ENCODE measurements around the gene AP1G2. TPM values are rescaled to one million over a fixed set of nuclear protein-coding genes. Genes with fewer than 3 reads are reported as not detected.

AP1G2 gene
- total RNA-seq, 1 experiment from 2014 or later, result 69.7 TPM

GRCh38 chr14:23614395-23614828 is 46.8 kb upstream of the AP1G2 start:
- no peaks in the 10 kb centered on the region for H4K20me1 ChIP-seq (ENCODE audit: low read length)
- no peaks in the 10 kb centered on the region for H3K9me2 ChIP-seq (replicated peaks; ENCODE audit: low read length)
- peaks cover 7% of the 10 kb centered on the region for H3K4me1 ChIP-seq (ENCODE audit: insufficient read depth, low read length)
- no TSS peak for BruUV-seq (replicated peaks)
- H3K4me3 ChIP-seq (ENCODE audit: low read length), result no peak overlapping the region
- H3K4me2 ChIP-seq (ENCODE audit: low read length), result no peak overlapping the region
- CTCF ChIA-PET, result no interaction called here
- H3F3A ChIP-seq (ENCODE audit: low read length, unreplicated experiment), result no peaks in the 10 kb centered on the region
- ATAC-seq, result no peak
- H3K9ac ChIP-seq (ENCODE audit: low read length), result no peak overlapping the region
- H3K36me3 ChIP-seq (ENCODE audit: low read depth, low read length), result no peaks in the 10 kb centered on the region
- intact Hi-C loops (cut with micrococcal nuclease), result no loop called here
- no peak for DNase-seq
- H2AFZ ChIP-seq (ENCODE audit: low read length), result no peak overlapping the region
- peaks cover 25% of the 10 kb centered on the region for H3K27me3 ChIP-seq (ENCODE audit: low read length)
- POLR2A ChIA-PET (ENCODE audit: unreplicated experiment), result no interaction called here
- no peak for TF ChIP-seq CTCF (conservative IDR thresholded peaks at IDR 0.05; ENCODE audit: low read depth, low read length)
- TF ChIP-seq EZH2phosphoT487 (IDR thresholded peaks at IDR 0.05; ENCODE audit: borderline replicate concordance, low read length), result no peak
- TF ChIP-seq EZH2 (IDR thresholded peaks at IDR 0.05; ENCODE audit: low read length, unreplicated experiment), result no peak
- H3K9me3 ChIP-seq (ENCODE audit: low read length), result no peaks in the 10 kb centered on the region
- H3K79me2 ChIP-seq (ENCODE audit: low read length), result no peaks in the 10 kb centered on the region
- H3K27ac ChIP-seq (ENCODE audit: low read length), result no peak overlapping the region

- ChIA-PET CTCF (no interaction called here), POLR2A (ENCODE audit: unreplicated experiment) (no interaction called here)
- H2AFZ ChIP-seq (ENCODE audit: low read length), result no peak overlapping the region
- no peaks in the 10 kb centered on the region for H3F3A ChIP-seq (ENCODE audit: low read length, unreplicated experiment)
- no peaks in the 10 kb centered on the region for H3K9me2 ChIP-seq (replicated peaks; ENCODE audit: low read length)
- no peaks in the 10 kb centered on the region for H3K79me2 ChIP-seq (ENCODE audit: low read length)
- H3K9me3 ChIP-seq (ENCODE audit: low read length), result no peaks in the 10 kb centered on the region
- DNase-seq (no peak), ATAC-seq (no peak)
- no peaks in the 10 kb centered on the region for H3K36me3 ChIP-seq (ENCODE audit: low read depth, low read length)
- intact Hi-C loops (cut with micrococcal nuclease), result no loop called here
- no peak overlapping the region for H3K27ac ChIP-seq (ENCODE audit: low read length)
- TF ChIP-seq CTCF (conservative IDR thresholded peaks at IDR 0.05; ENCODE audit: low read depth, low read length) (no peak), EZH2 (IDR thresholded peaks at IDR 0.05; ENCODE audit: low read length, unreplicated experiment) (no peak), EZH2phosphoT487 (IDR thresholded peaks at IDR 0.05; ENCODE audit: borderline replicate concordance, low read length) (no peak)
- H3K4me2 ChIP-seq (ENCODE audit: low read length), result no peak overlapping the region
- H3K9ac ChIP-seq (ENCODE audit: low read length), result no peak overlapping the region
- H3K27me3 ChIP-seq (ENCODE audit: low read length), result peaks cover 31% of the 10 kb centered on the region
- H4K20me1 ChIP-seq (ENCODE audit: low read length), result no peaks in the 10 kb centered on the region
- H3K4me1 ChIP-seq (ENCODE audit: insufficient read depth, low read length), result peaks cover 7% of the 10 kb centered on the region
- H3K4me3 ChIP-seq (ENCODE audit: low read length), result no peak overlapping the region
- no TSS peak for BruUV-seq (replicated peaks)
Observed at GRCh38 chr14:23613242-23614070, 45.9 kb upstream of the AP1G2 start.

- Histone ChIP-seq H3K27ac (ENCODE audit: low read length) (no peak overlapping the region), H3K9me2 (replicated peaks; ENCODE audit: low read length) (no peaks in the 10 kb centered on the region), H3K4me1 (ENCODE audit: insufficient read depth, low read length) (peaks cover 7% of the 10 kb centered on the region), H2AFZ (ENCODE audit: low read length) (no peak overlapping the region), H3K79me2 (ENCODE audit: low read length) (no peaks in the 10 kb centered on the region), H3K9me3 (ENCODE audit: low read length) (no peaks in the 10 kb centered on the region), H3K36me3 (ENCODE audit: low read depth, low read length) (no peaks in the 10 kb centered on the region), H3F3A (ENCODE audit: low read length, unreplicated experiment) (no peaks in the 10 kb centered on the region), H4K20me1 (ENCODE audit: low read length) (no peaks in the 10 kb centered on the region), H3K9ac (ENCODE audit: low read length) (no peak overlapping the region), H3K4me2 (ENCODE audit: low read length) (no peak overlapping the region), H3K4me3 (ENCODE audit: low read length) (no peak overlapping the region), H3K27me3 (ENCODE audit: low read length) (peaks cover 36% of the 10 kb centered on the region)
- ChIA-PET POLR2A (ENCODE audit: unreplicated experiment) (no interaction called here), CTCF (no interaction called here)
- TF ChIP-seq EZH2phosphoT487 (IDR thresholded peaks at IDR 0.05; ENCODE audit: borderline replicate concordance, low read length) (no peak), CTCF (conservative IDR thresholded peaks at IDR 0.05; ENCODE audit: low read depth, low read length) (no peak), EZH2 (IDR thresholded peaks at IDR 0.05; ENCODE audit: low read length, unreplicated experiment) (no peak)
- BruUV-seq (replicated peaks), result no TSS peak
- DNase-seq, result no peak
- intact Hi-C loops (cut with micrococcal nuclease), result no loop called here
- no peak for ATAC-seq
Observed at GRCh38 chr14:23612802-23613201, 45.2 kb upstream of the AP1G2 start.

Data from PC-3 (cell line).